Lung (tissue), 12 donors: Measurements from ENCODE around the gene TLR6. TPM values are rescaled to one million over a fixed set of nuclear protein-coding genes. Genes with fewer than 3 reads are reported as not detected.

Experiments used
- ATAC-seq: fragments of 200-7000 bp; cut with Tn5 transposase; one replicate; pipeline ENCODE4 v1.9.1; 2020; ENCODE audit warnings: moderate number of reproducible peaks; ENCODE audit not compliant: insufficient read depth, low FRiP score
- DNase-seq, 3 donors: peaks; one replicate each; pipeline ENCODE4 v3.0.0-alpha.2; 2013 to 2017
- H3K27ac ChIP-seq, 2 donors: one replicate each; pipeline ENCODE4 v1.5.1; 2013; ENCODE audit warnings: mild to moderate bottlenecking in 2 of 2, moderate library complexity in 2 of 2, control low read depth in 1 of 2, inconsistent platforms in 1 of 2, low read depth in 1 of 2, low read length in 1 of 2
- H3K27me3 ChIP-seq, 3 donors: one replicate each; pipeline ENCODE4 v1.5.1; 2013; ENCODE audit warnings: low read length in 2 of 3; ENCODE audit not compliant: control insufficient read depth in 3 of 3, insufficient read depth in 3 of 3
- H3K36me3 ChIP-seq, 4 donors: one replicate each; pipeline ENCODE4 v1.5.1; 2013; ENCODE audit warnings: low read length in 4 of 4, mild to moderate bottlenecking in 1 of 4, moderate library complexity in 1 of 4; ENCODE audit not compliant: control insufficient read depth in 4 of 4, insufficient read depth in 4 of 4
- H3K4me1 ChIP-seq, 5 donors: one replicate each; pipeline ENCODE4 v1.5.1; 2013; ENCODE audit warnings: low read length in 5 of 5, mild to moderate bottlenecking in 2 of 5, moderate library complexity in 1 of 5; ENCODE audit not compliant: control insufficient read depth in 5 of 5, insufficient read depth in 5 of 5
- H3K4me3 ChIP-seq: one replicate; pipeline ENCODE4 v1.5.1; 2013; ENCODE audit warnings: mild to moderate bottlenecking, control low read depth, moderate library complexity
- H3K9ac ChIP-seq, 2 donors: one replicate each; pipeline ENCODE4 v1.5.1; 2013; ENCODE audit warnings: low read length in 2 of 2, control low read depth in 1 of 2; ENCODE audit not compliant: insufficient read depth in 1 of 2
- H3K9me3 ChIP-seq, 4 donors: one replicate each; pipeline ENCODE4 v1.5.1; 2013; ENCODE audit warnings: low read length in 3 of 4, mild to moderate bottlenecking in 1 of 4, moderate library complexity in 1 of 4; ENCODE audit not compliant: control insufficient read depth in 4 of 4, insufficient read depth in 3 of 4
- WGBS, 2 donors: extraction: QIAGEN DNeasy Blood & Tissue Kit; methylation state at CpG; one replicate each; pipeline ENCODE4 v1.1.7; 2013; 5-methylcytosine and 5-hydroxymethylcytosine counted together
- polyA plus RNA-seq, 2 donors: library from polyadenylated mRNA; stranded (reverse); fragments of 200-250 nt; gene quantifications; one replicate each; pipeline ENCODE4 v1.2.1, GENCODE V29; 2013
- total RNA-seq, 2 donors: library from RNA; depleted of rRNA in 1 of 2; stranded (reverse); fragments of >200 nt in 1 of 2; gene quantifications; one replicate each; pipeline ENCODE4 v1.2.1, GENCODE V29; 2014 to 2021
- TF ChIP-seq, protein P1 (sequence below): IDR thresholded peaks from 2 replicates; pipeline ENCODE4 v1.5.1; 2012; ENCODE audit warnings: mild to moderate bottlenecking; ENCODE audit errors: control extremely low read depth, extremely low read depth
- donor health status: control.
- donor health status: control.
- donor health status: Bipolar disorder and iron deficiency.
- donor health status: healthy.
- donor health status: DM: yes; HTN: yes; CAD: no.

Gene TLR6
- total and polyA plus RNA-seq, 4 donors = 0.53 to 6.3 (median 5.0) TPM

DNA sequence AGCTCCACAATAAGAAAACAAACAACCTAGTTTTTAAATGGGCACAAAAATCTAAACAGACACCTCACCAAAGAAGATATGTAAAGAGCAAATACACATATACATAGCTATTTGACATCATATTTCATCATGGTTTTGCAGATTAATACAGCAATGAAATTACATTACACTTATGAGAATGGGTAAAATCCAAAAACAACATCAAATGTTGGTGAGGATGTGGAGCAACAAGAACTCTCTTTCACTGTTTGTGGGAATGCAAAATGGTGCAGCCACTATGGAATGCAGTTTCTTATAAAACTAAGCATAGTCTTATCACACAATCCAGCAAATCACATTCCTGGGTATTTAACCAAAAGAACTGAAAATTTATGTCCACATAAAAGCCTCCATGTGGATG is 25.0 kb downstream of the TLR6 start:
- Histone ChIP-seq H3K36me3 (no peaks in the 10 kb centered on the region), H3K9me3 (peaks cover 0 to 4% (median 0%) of the 10 kb centered on the region in 4 donors), H3K27me3 (no peaks in the 10 kb centered on the region), H3K4me1 (no peaks in the 10 kb centered on the region), H3K27ac (no peak overlapping the region), H3K4me3 (no peak overlapping the region), H3K9ac (no peak overlapping the region)
- DNase-seq (no peak), ATAC-seq (no peak)
- TF ChIP-seq, protein P1, sequence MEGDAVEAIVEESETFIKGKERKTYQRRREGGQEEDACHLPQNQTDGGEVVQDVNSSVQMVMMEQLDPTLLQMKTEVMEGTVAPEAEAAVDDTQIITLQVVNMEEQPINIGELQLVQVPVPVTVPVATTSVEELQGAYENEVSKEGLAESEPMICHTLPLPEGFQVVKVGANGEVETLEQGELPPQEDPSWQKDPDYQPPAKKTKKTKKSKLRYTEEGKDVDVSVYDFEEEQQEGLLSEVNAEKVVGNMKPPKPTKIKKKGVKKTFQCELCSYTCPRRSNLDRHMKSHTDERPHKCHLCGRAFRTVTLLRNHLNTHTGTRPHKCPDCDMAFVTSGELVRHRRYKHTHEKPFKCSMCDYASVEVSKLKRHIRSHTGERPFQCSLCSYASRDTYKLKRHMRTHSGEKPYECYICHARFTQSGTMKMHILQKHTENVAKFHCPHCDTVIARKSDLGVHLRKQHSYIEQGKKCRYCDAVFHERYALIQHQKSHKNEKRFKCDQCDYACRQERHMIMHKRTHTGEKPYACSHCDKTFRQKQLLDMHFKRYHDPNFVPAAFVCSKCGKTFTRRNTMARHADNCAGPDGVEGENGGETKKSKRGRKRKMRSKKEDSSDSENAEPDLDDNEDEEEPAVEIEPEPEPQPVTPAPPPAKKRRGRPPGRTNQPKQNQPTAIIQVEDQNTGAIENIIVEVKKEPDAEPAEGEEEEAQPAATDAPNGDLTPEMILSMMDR = no peak

DNA sequence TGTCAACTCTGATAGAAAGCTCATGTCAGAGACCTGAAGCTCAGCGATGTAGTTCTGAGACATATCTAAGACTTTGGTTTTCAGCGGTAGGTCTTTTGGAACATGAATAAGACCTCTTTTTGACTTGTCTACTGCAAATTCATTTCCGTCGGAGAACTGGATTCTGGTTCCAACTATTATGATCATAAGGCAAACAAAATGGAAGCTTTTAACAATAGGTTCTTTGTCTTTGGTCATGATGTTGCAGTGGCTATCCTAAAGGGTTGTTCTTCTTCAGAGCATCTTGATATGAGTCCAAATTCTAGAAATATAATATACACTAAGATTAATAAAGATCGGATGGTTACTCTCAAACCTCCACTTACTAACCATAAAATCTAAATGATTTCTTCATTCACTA is 27.4 kb downstream of the TLR6 start:
- DNase-seq (no peak), ATAC-seq (no peak)
- TF ChIP-seq, protein P1 = no peak
- Histone ChIP-seq H3K9ac (no peak overlapping the region), H3K4me1 (no peaks in the 10 kb centered on the region), H3K27ac (no peak overlapping the region), H3K4me3 (no peak overlapping the region), H3K27me3 (no peaks in the 10 kb centered on the region), H3K36me3 (no peaks in the 10 kb centered on the region), H3K9me3 (no peaks in the 10 kb centered on the region)
- 95 to 96% methylated on average over 5 of the region's 5 CpGs for WGBS, 2 donors

DNA sequence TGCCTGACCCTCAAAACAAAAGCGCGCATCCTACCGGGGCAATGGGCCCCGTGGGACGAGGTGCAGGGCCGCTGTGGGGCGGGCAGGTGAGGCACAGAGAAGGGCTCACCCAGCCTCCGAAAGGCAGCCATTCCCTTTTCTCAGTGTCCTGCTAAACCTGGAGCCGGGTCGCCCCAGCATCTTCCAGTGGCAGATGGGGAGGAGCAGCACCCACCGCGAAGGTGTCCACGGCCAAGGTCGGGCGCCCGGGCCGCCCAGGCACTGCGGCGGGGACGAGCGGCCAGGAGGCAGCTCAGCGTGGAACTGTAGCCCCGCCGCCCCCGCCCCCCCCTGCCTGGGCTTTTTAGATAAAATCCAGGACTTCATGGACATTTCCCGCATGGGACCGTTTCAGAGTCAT is 32.9 kb downstream of the TLR6 start:
- no peak for DNase-seq
- Histone ChIP-seq H3K9ac (no peak overlapping the region), H3K36me3 (no peaks in the 10 kb centered on the region), H3K27me3 (no peaks in the 10 kb centered on the region), H3K4me3 (no peak overlapping the region), H3K4me1 (no peaks in the 10 kb centered on the region), H3K9me3 (no peaks in the 10 kb centered on the region), H3K27ac (no peak overlapping the region)
- 95 to 98% methylated on average over 27 of the region's 27 CpGs for WGBS, 2 donors
- no peak for ATAC-seq
- TF ChIP-seq, protein P1 = no peak

DNA sequence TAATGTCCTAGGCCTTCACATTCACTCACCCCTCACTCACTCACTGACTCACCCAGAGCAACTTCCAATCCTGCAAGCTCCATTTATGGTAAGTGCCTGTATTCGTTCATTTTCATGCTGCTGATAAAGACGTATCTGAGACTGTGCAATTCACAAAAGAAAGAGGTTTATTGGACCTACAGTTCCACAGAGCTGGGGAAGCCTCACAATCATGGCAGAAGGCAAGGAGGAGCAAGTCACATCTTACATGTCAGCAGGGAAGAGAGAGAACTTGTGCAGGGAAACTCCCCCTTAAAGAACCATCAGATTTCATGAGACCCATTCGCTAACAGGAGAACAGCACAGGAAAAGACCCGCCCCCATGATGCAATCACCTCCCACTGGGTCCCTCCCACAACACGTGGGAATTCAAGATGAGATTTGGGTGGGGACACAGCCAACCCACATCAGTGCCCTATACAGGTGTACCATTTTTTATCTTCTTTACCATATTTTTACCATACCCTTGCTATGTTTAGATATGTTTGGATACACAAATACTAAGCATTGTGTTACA is 33.8 kb downstream of the TLR6 start:
- no peaks in the 10 kb centered on the region for H3K36me3 ChIP-seq
- TF ChIP-seq, protein P1 = no peak
- ATAC-seq = no peak
- no peaks in the 10 kb centered on the region for H3K9me3 ChIP-seq
- no peak overlapping the region for H3K4me3 ChIP-seq
- H3K27ac ChIP-seq = no peak overlapping the region
- no peaks in the 10 kb centered on the region for H3K4me1 ChIP-seq
- DNase-seq = no peak
- WGBS, 2 donors = 87 to 91% methylated on average over 5 of the region's 5 CpGs
- no peaks in the 10 kb centered on the region for H3K27me3 ChIP-seq
- H3K9ac ChIP-seq = no peak overlapping the region
